DMS 273 (cell line): Measurements from ENCODE around the gene AVL9.

Source experiments
- DNase-seq: peaks from one replicate; lab custom pipeline; 2025; ENCODE audit not compliant: unreplicated experiment; lab: John Stamatoyannopoulos, UW

Gene AVL9

DNA sequence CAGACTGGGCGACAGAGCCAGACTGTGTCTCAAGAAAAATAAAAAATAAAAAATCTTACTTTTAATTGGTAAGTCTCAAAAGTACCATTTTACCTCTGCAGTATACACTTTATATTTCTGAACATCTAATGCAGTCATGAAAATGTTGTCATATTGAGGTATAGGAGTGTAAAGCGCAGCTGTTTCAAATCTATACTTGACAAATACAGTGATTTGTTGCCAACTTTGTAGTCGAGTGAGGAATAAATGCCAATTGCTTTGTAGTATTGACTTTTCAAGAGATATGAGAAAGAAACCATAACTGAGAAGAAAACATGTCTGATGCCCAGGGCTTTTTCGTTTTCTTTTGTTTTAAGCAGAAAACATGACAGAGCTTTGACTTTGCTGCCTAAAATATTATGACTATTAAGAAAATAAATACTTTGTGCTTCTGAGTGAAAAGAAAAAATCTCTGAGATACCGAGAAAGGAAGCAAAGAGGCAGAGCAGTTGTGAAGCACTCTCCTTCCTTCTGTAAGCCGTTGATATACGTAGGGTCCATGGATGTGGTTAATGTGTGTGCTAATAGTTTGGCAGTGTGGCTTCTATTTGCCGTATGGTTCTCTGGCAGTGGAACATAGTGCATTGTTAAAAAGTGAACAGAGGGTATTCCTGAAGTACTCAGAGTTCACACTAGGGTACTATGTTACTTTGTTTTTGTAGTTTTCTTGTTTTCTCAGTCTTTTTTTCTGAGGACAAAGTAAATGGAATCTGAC lies 38.2 kb downstream of the AVL9 start:
- DNase-seq, result no peak

DNA sequence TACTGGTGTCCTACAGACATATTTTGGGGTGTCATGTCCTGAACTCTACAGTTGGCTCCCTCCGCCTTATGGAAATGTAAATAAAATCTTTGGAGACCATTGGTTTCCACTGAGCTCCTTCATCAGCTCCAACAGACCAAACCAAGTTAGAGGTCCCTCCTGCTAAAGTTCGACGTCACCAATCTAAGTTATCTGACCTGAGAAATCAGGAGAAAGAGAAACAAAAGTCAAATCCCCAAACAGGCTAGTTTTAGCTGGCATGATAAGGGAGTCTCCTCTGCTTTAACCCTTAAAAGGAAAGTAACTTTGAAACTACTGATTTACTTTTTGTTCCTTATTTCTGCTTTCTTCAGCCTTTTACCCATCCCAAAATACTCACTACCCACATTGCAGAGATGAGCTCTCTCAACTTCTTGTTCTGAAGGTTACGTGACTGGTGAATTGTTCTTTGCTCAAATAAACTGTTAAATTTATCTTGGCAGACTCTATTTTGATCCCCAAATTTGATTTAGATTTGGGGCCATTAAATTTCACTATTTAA lies 39.9 kb downstream of the AVL9 start:
- DNase-seq, result no peak

DNA sequence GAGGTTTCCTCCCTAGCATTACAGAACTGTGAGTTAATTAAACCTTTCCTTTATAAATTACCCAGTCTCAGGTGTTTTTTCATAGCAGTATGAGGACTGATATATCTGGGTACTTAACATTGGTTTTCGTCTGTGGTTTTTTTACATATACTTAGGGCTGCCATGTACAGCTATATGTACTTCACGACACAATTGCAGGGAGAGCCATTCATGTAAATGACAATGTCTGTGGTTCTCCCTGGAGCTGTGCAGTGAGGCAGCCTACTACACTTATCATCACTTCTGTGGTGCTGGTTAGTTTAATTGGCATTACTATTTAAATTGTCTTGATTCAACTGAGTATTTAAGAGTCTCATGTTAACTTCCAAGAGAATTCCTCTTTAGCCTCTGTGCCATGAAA lies 40.7 kb downstream of the AVL9 start:
- no peak for DNase-seq

DNA sequence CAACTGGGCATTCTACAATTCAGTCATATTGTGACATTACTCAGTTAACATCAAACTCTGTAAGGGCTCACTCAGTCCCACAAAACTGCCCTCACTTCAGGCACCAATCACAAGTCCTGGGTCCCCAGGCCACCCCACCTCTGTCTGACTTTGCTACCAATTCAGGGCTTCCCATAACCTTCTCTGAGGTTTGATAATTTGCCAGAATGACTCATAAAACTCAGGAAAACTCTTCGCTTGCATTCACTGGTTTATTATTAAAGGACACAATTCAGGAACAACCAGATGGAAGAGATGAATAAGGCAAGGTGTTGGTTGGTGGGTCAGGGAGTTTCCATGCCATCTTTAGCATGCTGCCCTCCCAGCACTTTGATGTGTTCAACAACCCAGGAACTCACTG lies 41.3 kb downstream of the AVL9 start:
- DNase-seq, result peak; percentile 10

DNA sequence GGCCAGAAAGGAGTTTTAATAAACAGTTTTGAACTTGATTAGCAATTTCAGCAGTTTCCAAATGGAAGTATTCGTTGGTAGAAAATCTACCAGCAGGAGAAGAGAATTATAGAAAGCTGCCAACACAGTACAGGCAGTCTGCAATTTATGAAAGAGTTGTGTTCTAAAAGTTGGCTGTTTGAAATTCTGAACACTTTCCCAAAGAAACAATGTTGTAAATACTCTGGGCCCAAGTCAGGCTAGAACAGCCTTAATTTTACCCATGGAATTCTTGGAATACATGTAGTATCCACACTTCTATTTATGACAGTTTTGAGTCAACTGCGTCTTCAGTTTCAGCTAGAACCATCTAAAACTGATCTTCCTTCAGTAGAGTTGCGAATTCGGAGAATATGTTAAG lies 42.5 kb downstream of the AVL9 start:
- DNase-seq, result no peak

DNA sequence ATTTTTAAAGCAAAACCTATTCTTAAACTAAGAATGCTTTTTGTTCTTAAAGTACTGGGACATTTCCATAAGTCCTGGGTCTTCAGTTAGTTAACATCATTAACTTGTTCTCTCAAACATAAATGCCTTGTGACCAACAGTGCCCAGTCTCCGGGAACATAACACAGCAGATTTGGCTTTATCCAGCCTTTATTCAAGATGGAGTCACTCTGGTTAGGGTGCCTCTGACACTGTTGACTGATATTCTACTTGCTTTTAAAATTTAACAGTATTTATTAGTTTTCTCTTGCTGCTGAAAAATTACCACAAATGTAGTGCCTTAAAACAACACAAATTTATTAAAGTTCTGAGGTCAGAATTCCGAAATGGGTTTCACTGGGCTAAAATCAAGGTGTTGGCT lies 44.1 kb downstream of the AVL9 start:
- no peak for DNase-seq

DNA sequence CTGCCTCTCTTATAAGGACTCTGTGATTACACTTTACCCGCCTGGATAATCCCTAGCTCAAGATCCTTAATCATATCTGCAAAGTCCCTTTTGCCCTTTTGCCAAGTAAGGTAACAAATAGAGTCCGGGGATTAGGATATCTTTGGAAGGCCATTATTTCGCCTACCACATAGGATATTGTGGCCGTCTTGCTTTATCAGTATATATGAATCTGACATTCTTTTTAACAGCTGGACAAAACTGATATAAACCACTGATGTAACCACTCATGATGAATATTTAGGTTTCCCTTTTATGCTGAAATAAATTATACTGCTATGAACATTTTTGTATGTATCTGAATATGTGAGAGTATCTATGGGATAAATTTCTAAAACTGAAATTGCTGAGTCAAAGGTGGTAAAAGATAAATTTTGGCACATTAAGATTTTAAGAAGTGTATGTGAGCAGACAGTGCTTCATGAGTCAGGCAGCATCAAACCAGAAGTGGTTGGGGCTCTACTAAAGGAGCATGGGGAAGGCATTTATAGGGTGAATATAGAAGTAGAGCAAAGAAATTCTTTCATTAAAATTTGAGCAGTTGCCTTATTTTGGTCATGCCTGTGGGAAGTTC lies 44.7 kb downstream of the AVL9 start:
- no peak for DNase-seq

DNA sequence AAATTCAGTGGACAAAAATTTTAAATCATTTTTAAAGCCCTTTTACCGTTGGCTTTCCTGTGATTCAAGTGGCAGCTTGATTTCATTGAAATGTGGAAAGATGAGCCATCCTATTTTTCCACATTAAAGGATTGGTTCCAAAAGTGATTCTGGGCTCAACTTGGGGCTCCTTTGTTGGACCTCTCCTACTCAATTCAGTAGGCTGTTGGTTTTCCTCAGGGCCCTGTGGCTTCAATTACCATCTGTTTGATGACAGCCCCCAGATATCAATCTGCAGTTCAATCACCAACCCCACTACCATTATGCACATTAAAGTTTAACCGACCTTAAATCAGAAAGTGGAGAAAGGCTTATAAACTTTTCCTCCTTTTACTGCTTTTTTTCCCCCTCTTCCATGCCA lies 47.3 kb downstream of the AVL9 start:
- DNase-seq, result no peak

DNA sequence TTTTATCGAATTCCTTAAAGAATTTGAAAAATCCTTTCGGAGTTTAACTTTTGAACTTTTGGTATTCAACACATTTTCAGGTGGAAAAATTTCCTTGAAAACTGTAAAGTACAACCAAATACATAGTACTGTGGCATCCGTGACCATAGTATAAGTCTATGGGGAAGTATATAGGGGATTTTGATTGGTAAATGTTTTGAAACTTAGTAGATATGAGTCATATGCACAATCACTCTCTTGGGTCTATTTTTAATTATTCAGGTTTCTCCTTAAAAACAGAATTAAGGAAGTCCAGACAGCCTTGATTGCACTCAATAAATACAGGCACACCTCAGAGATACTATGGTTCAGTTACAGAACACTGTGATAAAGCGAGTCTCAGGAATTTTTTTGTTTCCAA lies 64.2 kb downstream of the AVL9 start:
- no peak for DNase-seq

DNA sequence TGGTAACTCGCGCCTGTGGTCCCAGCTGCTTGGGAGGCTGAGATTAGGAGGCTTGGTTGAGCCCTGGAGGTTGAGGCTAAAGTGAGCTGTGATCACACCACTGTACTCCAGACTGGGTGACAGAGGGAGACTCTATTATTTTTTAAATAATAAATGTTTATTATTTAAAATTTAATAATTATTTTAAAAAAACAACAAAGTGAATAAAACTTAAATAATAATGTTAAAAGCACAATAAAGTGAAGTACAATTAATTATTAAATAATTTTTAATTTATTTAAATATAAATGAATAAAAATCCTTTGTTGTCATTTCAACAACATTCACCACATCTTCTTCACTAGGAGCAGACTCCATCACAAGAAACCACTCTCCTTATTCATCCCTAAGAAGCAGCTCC lies 64.8 kb downstream of the AVL9 start:
- no peak for DNase-seq

DNA sequence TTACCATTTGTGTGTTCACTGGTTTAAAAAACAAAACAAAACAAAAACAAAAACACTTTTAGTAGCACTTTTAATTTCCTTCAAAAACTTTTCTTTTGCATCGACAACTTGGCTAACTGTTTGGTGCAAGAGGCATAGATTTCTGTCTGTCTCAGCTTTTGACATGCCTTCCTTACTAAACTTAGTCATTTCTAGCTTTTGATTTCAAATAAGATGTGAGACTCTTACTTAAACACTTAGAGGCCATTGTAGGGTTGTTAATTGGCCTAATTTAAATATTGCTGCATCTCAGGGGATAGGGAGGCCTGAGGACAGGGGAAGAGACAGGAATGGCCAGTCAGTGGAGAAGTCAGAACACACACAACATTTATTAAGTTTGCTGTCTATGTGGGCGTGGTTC lies 66.3 kb downstream of the AVL9 start:
- DNase-seq, result no peak

DNA sequence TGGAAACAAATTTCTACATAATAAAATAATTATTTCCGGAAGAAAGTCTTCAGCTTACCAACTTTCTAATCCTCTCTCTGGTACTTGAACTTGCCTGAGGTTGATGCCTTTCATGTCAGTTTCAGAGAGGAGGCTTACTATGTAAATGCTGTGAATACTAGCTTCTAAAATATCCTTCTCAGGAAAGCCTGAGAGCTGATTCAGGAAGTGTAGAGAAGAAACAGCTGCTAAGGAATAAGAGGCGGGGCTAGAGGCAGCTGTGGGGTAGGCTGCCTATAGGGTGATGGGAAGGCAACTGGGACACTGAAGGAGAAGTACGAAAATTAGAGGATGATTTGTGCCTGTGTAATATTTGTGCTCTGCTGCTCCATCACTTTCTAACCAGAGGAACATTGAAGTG lies 69.3 kb downstream of the AVL9 start:
- DNase-seq, result peak; percentile 20

DNA sequence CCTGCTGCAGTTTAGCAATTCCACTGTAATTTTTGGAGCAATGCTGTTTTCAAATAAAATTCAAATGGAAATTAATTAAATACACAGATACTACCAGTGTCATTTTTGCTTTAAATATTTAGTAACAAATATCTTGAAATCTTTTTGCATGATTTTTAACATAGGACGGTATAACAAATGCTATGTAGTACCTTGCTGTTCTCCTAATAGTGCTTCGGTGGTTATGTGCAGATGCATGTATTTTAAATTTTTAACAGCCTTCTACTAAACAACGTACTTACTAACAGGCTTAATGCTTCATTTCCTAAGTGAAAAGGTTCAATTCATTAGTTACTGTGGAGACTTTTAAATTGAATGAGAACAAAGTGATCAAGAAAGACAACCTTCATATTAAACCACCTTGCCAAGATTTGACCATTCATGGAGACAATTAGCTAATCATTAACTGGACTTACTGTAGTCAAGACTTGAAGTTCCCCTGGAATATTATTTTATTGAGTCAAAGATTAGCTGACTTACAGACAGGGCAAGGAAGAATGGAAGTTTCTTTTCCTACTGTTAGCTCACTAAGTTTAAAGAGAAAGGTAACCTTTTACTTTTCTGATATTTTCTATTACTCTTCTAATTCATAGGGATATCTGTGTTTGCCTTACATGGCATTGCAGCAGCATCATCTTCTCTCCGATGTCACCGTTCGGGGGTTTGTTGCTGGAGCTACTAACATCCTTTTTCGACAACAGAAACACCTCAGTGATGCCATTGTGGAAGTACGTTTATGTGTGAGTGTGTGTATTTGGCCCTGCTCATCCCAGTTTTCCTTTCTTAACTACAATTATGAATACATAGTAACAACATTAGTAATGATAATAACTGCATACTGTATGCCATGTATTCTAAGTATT lies 74.3 kb downstream of the AVL9 start:
- DNase-seq, result no peak

DNA sequence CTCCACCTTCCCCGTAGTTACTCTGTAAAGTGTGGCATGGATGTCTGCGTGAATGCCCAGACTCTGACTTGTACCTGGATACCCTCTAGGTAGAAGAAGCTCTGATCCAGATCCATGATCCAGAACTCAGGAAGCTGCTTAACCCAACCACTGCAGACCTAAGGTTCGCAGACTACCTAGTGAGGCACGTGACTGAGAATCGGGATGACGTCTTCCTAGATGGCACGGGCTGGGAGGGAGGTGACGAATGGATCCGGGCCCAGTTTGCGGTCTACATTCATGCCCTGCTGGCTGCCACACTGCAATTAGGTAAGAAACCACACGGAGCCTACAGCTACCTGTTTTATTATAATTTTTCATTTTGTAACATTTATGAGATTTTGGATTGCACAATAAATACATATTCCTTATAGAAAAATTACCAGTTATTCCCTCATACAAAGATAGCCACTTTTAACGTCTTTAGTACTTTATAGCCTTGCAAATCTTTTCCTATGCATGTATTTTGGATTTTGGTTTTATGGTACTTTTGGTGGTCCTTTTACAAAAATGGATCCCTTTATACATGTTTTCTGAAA lies 77.9 kb downstream of the AVL9 start:
- DNase-seq, result no peak

DNA sequence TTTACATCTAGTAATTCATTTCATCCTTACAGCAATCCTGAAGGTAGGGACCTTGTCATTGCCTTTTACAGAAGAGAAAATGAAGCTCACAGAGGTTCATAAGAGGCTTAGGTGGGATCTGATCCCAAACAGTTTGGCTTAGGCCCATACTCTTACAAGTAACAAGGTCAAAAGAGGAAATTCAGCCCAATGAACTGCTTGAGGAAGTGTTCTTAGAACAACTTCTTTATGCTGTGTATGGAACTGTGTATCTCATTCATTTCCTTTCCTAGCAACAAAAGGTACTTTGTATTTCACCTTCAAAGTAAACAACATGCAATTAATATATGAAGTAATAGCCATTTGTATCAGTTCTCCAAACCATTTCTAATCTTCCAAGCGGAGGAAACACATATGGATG lies 79.3 kb downstream of the AVL9 start:
- no peak for DNase-seq

DNA sequence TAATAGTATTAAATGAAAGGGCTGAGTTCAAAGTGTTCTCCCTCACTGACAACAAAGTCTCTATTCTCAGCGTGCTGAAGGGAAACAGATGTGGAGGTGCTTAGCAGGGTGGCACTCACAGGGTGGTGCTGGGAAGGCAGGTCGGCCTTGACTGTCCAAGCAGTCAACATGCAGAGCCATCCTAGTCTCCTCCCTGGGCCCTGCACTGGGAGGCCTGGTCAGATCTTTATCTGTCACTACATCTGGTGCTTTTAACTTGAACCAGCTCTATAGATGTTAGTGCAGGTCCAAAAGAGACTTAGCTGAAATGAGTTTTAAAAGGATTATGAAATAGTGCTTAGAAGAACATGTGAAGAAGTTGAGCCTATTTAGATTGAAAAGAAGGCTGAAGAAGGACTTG lies 82.1 kb downstream of the AVL9 start:
- DNase-seq, result peak; percentile 32

DNA sequence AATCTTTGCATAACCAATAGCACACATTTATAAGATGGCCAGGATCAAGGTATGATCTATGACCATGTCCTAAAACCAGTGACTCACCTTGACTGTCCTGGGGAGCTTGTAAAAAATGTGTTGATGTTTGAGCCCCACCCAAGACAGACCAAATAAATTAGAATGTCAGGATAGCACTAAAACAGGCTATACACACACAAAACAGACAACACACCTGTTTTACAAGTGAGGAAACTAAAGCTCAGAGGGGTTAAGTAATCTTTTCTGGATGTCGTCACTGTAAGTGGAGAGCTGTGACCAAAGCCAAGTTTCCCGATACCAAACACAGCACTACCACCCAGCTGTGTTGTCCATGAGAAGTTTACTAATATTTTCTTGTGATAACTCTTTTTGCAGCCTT lies 84.5 kb downstream of the AVL9 start:
- DNase-seq, result no peak

DNA sequence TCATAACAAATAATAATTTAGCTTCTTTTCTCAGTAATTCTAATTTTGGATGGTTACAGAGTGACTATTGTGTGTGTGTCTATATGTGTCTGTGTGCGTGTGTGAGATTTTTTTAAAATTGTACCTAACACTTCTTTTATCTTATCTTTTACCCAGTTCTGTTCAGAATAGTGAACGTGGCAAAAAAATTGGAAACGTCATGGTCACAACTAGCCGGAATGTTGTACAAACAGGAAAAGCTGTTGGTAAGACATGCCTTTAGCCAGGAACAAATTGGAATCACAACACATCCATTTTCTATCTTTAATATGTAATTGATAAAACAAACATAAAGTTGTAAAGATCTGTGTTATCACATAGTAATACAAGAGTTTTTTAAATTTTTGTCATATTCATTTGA lies 85.4 kb downstream of the AVL9 start:
- no peak for DNase-seq

DNA sequence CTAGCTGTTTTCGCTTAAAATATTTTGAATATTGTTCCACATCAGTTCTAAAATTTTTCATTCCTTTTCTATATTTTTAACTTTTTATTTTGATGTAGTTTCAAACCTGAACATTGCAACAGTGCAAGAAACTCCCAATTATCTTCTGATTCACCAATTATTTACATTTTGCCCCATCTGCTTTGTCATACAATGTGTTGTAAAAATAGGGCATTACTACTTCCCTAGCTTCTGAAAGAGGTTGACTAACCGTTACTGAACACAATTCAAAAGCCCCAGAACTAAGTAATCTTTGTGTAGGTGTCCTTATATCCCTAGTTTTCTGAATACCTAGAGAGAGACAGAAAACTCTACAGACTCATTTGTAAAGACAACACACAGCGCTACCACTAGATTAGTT lies 86.7 kb downstream of the AVL9 start:
- no peak for DNase-seq

DNA sequence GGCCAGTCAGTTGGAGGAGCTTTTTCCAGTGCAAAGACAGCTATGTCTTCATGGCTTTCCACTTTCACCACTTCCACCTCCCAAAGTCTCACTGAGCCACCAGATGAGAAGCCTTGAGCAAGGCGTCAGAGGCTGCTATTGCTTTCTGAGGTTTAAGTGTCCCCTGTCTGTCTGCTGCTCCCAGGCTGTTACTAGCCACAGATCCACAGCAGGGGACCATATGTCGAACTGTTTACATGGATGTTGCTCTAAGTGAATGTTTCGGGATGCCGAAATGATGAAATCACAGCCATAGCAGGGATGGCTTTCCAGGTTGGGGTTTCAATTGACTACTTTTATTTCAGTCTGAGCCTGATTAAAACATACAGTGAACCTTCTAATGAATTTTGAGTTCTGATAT lies 88.5 kb downstream of the AVL9 start:
- DNase-seq, result peak; percentile 91
